Muscle of back (tissue), 11 donors: ENCODE results near the gene IRX4. TPM values are rescaled to one million over a fixed set of nuclear protein-coding genes. Genes with fewer than 3 reads are reported as not detected.
A peak's percentile ranks its signal among the peaks of the same experiment; 100 is the strongest.

ENCODE experiments used
- DNase-seq, 3 donors: peaks; one replicate each; pipeline versions ENCODE4 v3.0.0 to v3.0.0-alpha.2; 2013
- polyA plus RNA-seq, 10 donors: library from polyadenylated mRNA; unstranded; fragments of 120-200 nt; gene quantifications; one replicate each; pipeline ENCODE4 v1.2.1, GENCODE V29; 2013; ENCODE audit not compliant: insufficient read length in 10 of 10

Gene IRX4
- polyA plus RNA-seq, 10 donors = 0.21 to 3.4 (median 0.42) TPM; not detected in 2

DNA sequence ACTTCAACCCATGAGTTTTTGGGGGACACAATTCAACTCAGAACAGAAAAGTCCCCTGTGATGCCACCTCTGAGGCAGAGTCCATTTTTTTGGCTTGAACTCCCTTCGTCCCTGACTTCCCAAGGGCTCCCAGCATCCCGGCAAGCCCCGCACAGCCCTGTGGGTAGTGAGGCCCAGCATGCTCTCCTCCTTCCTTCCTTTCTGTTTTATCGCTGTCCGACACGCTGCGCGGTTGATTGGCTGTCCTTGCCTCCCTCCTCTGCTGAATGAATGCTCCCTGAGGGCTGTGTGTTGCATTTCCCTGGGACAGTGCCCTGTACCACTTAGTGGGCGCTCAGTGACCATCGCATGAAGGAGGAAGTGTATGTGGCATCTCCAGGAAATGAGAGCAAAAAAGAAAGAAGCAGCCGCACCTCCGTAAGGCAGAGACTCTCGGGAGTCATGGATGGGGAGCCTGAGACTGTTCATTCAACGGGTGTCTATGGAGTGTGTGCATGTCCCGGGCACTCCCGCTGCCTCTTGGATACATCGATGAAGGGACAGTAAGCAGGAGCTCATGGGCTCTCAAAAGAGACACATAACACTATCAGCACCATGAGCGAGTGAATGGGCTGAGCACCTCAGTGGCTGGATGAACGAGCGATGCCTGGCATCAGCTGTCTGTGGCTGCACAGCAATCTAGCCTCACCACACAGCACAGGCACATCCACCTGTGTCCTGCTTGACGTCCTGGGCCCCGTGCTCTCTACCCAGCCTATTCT, 10.1 kb upstream of the IRX4 start:
- DNase-seq = no peak

DNA sequence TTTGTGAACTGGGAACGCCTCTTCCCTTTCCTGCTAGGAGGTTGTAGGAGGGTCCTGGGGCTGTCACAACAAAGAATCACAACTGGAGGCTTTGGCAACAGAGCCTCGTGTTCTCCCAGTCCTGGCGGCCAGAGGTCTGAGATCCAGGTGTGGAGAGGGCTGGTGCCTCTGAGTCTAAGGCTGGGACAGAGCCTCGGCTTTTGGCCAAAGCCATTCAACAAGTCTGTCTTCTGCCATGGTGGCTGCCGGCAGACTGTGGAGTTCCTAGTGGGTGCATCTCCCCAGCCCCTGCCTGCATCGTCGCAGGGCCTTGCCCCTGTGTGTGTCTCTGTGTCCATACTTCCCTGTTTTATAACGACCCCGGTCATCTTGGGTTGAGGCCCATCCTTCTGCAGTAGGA, 9.5 kb upstream of the IRX4 start:
- DNase-seq = no peak

DNA sequence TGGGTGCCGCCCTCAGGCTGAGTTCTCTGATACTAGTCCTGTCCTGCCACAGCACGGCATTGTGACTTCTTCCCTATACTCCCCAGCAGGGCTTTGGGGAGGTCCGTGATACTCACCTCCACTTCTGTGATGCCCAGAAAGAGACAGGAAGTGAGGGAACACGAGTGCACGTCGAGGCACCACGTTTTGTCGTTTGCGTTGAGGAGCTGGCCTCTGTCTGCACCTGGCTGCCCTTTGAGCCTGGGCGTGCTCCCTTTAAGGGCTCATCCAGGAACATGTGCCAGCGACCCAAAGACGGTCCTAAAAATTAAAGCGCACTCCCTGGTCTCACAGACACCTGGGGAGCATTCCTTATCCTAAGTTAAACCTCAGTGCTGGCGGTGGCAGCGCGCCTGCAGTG, 8.7 kb upstream of the IRX4 start:
- DNase-seq = no peak

DNA sequence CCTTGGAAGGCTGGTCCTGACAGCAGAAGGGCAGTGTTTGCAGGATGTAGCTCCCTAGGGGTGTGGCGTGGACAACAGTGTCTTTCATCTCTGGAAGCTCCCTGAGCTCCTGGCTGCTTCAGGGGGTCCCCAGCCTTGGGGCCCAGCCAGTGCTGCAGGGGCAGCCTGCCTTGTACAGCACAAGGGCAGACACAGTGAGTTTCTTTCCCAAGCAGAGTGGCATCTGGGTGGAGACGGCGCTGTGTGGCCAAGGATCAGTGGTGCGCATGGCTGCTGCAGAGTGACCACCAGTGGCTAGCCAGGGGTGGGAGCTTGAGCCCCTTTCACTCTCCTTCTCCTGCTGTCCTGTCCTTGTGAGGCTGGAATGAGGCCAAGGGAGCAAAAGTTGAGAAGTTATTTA, 7.6 kb upstream of the IRX4 start:
- no peak for DNase-seq

DNA sequence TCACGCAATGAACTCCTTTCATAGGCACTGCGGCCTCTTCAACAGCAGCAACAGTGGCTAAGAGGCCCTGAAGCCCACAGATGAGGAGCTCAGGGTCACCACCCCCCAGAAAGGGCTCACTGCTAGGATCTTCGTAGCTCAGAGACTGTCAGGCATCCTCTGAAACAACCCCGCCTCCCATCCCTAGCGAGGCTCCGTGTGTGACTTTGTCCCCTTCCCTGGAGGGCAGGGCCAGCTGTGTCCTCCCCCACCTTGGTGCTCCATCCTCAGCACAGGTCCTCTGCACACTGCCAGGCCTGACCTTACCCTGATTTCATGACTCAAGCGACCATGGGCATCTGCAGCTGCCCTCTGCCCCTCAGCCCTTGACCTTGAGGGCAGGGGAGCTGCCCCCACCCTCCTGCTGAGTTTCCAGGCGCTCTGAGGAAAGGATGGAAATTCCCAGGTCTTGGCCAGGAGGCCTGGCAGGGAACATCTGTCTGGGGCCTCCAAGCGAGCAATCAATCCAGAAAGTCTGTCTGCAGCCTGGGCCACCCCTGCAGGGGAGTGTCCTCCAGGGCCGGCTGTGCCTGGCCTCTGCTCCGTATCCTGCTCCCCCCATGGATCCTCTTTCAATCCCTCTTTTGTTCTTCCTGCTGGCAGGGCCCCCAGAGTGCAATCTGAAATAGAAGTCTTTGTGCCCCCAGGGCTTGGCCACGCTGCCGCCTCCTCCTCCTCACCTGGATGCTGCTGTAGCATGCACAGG, 6.8 kb upstream of the IRX4 start:
- DNase-seq = no peak

DNA sequence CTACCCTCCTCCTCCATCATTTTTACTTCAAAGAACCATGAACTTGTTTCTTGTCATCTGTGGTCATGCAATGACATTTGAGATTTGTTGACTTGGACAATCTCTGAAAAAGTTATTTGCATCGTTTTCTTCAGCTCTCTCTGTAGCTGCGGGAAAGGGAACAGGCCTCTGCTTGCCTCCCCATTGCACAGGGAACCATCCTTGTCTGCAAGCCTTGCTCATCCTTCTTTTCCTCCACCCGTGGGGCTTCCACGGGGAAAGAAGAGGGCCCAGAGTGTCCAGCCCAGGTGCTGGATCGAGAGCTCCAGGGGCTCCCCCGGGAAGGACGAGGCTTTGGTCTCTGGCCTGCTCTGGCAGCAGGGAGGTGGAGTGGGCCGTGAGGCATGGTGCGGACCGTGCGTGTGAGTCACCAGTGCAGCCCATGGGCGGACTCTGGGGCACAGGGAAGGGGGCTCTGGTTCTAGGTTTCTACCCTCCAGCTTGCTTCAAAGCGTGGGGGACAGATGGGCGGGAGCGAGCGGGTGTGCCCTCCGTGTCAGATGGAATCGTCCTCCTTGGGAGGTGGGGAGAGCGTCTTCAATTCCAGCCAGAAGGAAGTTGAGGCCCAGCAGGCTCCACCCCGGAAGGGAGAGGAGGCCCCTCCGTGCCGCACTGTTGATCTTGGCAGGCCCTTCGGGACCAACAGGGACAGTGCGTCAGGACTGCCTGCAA, 6.0 kb upstream of the IRX4 start:
- no peak for DNase-seq

DNA sequence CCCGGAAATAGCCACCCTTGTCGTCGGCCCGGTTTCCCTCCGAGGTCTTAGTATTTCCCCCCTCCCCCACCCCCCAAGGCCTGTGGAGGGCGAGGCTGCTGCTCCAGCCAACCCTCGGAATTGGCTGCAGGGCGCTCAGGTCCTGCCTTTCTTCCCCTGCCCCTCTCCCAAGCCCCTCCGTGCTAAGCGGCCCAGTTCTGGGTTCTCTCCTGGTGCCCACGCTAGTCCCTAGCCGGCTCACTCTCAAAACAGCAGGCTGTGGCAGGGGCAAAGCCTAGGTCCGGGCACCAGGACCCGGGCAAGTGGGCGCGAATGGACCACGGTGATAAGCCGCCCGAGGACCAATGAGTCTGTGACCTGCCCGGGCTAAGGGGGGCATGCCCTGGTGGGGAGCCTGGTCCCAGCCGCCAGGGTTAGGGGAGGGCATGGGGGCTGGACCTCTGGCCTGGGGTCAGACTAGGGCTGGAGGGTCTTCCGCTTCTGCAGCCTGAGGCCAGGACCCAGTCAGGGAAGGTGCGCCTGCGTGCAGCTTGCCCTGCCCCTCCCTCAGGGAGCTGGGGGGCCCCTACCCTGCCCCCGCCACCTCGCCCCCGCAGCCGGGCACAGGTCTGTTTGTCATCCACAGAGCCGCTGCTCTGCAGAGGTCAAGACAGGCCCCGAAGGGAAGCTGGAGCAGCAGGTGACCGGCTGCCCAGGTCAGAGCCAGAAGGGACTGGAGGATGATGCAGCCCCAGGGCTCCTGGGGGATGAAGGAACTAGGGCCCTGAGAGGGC, 5.0 kb upstream of the IRX4 start:
- DNase-seq = no peak

DNA sequence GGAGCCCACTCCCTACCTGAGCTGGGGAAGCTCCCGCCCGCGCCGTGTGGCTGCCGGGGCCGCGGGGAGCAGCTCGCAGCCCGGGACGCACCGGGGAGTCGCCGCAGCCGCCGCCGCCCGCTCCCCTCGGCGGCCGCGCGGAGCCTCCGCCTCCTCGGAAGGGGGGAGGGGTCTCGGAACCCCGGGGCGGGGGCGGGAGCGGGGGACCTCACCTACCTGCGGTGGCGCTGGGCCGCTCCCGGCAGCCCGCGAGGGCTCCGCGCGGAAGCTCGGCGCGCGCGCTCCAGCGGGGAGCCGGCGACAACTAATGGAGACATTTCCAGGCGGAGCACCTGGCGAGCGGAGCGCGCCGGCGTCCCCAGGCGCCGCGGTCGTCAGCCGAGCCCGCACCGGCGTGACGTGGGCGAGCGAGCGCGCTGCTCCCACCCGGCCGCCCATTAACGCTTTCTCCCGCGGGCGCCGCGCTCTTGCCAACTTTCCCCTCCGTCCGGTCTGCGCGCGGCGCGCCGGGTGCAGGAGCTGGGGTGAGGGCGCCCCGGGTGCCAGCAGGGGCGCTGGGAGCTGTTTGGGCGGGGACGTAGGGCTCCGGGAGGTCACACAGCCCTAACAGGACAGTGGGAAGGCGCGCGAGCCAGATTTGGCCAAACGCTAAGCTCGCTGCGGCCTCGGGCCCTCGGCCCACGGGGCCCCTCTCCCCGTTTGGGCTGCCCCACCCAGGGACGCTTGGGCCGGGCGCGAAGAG, 4.3 kb upstream of the IRX4 start:
- DNase-seq = no peak

DNA sequence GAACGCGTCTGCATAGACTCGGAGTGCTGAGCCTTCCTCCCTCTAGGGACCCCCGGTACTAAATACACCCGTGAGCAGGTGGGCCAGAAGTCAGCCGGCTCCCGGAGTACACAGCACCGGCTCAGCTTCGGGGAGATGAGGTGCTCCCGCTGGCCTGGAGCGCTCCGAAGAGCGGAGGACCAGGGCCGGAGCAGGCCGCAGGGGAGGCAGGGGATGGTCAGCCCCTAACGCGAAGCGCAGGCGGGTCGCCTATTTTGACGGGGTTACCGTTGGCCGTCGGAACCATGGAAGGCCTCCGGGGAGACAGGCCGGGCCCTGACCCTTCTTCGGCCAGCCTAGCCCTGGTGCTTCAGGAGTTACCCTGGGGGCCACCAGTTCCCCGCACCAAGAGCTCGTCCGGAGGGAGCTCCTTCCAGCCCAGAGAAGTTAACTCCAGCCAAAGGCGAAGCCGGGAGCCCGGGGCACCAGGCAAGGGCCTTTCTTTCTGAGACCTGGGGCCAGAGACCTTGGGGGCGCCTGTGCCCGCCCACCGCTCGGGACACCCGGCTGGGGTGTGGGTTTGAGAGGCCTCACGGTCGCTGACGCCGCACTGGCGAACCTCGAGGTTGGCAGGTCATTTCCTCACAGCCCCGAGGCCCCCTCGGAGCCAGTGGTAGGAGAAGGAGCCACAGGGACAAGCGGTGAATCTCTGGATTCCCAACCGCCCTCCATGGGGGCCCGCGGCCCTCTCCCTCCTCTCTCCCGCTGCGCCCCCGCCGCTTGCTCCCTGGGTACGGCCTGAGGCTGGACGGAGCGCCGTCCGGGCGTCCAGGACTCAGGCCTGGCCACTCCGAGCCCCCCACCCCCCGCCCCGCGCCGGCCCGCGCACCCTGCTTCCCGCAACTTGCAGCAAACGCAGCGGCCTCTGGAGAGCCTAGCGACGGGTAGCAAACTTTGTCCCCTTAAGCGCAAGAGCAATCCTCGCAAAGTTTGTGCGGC, 3.4 kb upstream of the IRX4 start:
- no peak for DNase-seq

DNA sequence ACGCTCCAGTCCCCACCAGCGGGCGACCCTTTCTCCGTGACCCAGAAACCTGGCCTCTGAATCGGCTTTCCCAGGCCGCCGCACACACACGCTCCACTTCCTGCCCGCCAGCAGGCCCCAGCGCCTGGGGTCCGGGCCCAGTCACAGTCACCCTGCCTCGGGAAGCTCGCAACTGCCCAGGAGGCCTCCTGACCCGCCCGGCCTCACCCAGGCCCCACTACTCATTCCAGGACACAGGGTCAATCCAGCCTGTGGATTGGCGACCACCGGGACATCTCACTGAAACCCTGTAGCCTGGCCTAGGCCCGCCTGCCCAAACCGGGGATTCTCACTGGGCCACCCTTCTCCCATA, 2.7 kb upstream of the IRX4 start:
- DNase-seq = no peak

DNA sequence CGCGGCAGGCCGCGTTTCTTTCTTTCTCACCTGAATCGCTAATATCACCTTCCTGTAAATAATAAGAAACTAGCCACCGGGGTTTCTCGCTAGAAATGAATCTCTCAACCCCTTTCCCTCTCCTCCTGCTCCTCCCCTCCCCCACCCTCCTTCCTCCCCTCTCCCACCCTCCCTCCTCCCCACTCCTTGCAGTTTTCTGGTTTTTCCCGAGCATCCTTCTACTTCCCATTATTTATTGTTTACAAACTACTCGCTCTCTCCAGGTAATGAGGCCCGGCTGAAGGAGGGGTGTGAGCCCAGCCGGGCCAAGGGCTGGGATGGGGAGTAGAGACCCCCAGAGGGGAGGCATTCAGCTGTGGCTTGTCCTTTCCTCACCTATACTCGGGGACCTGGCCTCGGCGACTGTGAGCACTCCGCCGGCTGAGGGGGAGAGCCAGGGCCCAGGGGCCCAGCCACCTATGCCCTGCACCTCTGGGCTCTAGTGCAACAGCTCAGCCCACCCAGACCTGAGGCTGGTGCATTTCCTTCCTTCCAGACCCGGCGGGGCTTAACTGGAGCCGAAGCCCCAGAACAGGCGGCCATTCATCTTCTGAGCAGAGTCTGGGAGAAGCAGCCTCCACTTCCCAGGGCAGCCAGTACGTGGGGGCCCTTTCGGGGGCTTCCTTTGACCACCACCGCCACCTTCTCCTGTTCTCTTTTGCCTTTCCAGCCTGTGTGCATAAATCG, 2.1 kb upstream of the IRX4 start:
- DNase-seq = no peak

DNA sequence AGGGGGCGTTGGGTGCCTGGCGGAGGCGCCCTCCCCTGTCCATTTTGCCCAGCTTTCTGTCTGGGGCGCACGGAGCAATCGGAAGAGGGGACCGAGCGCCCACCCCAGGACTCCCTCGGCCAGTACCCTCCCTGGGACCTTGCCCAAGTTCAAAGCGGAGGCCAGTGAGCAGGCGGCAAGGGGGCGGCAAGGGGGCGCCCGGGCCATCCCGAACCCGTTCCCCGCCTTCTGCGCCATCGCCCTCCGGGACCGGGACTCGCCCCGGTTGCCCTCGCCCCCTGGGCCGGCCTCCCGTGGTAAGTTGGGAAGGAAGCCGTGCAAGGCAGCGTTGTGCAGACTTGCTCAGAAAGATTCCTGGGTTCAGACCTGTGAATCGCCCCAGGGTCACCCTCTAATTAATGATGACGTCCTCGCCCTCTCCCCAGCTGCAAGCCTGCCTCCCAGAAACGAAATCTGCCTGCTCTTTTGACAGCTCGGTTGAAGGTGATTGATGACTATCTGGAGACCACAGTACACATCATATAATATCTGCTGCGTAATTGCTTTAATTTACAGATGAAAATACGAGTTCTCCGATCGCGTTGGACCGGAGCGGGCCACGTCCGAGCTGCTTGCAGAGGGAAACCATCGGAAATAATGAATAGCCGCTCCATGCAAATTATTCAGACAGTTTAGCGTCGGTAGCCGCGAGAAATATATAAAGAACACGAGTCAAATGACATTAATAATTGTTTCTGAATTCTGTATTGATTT, 1.4 kb upstream of the IRX4 start:
- DNase-seq = peak in 1 of 3 donors; percentile 18

DNA sequence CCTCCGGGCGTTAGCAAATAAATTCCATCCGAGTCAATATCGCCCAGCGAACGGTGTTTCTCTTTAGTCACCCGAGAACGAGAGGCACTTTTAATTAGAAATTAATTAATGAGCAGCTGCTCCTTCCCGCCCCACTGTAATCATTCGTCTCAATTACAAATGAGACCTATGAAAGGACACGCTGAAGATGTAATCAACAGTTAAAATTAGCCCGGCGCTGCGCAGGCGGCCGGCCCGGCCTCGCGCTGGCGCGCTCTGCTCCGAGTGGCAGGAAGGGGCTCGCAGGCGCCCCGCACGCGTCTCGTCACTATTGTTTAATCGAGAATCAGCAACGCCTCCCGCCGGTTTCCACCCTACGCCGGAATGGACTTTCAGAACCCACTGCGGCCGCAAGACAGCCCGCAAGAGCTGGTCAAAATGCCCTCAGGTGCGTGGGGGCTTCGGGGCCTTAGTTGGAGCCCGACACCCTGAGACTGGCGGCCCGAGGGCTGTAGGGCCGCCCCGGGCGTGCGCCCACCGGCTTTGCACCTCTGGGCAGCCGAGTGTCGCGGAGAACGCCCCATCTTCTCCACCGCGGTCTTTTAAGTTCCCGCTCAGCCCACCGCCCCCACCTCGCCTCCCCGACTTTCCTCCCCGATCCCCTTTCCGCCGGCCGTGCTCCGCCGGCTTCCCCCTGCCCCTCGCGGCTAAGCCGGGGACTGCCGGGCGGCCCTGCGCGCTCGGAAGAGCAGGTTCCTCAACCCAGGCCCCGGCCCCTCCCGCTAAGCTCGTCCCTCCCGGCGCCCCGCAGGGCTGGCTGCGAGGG, 597 bp upstream of the IRX4 start:
- peak in 1 of 3 donors; percentile 47 for DNase-seq

DNA sequence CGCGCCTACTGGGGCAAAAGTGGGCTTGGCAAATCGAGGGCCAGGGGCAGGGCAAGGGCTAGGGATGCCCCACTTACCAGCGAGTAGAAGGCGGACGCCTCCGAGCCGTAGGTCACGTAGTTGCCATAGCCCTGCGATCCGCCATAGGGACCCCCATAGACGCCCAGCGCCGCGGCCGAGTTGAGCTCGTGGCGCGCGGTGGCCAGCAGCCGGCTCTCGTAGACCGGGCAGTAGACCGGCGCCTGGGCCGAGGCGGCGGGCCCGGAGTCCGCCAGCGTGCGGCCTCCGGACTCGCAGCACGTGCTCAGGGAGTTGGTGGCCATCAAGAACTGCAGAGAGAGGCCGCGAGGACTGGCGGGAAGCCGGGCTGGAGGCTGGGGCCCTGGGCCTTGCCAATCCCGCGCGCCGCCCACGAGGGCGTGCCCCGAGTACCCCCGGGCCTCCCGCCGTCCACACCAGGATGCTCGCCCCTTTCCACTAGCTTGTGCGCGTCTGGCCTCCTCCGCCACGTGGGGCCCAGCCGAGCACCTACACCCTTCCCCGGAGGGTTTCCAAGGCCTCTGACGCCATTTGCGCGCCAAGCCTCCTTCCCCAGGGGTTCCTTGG, 891 bp downstream of the IRX4 start:
- peak in 1 of 3 donors; percentile 21 for DNase-seq

DNA sequence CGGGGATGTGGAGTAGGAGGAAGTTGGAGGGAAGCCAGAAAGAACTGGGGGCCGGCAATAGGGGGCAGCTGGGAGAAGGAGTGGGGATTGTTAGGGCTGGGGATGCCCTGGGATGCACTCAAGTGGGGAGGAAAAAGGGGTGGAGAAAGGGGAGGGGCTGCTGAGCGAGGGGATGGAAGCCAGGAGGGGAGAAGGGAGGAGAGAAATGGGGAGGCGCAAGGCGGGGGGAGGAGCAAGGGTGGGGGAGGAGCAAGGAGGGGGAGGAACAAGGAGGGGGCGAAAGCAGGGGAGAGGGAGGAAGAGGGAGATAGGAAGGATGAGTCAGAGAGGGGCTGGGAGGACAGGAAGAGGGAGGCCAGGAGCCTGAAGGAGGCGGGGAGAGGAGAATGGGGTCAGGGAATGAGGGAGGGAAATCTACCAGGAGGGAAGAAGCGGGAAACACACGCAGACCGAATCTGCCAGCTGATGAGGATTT, 1.6 kb downstream of the IRX4 start:
- no peak for DNase-seq

DNA sequence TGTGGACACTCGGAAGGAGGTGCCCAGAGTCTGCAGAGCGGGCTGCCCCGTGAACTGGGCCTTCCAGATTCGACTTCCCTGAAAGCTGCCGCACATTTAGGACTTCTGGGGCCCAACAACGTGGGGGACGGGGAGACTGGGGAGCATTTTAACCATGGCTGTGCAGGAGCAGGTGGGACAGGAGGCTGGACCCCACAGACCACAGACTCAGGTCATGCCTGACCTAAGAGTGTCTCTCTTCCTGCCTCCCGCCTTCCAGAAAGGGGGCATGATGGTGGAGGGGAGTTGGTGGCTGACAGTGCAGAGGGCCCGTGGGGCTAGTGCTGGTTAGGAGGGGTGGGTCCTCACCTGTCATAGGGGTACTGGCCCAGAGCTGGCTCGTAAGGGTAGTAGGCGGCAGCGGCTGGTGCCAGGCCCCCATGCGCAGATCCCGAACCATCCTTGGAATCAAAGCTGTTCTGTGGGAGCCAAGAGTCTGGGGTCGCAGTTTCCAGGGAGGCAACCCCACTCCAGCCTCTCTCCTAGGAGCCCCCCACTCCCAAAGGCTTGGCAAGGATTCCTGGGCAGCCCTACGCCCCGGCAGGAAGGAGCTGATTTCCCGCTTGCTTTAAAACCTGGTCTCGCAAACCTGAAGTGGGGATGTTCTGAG, 2.2 kb downstream of the IRX4 start:
- no peak for DNase-seq
